Hepatocyte (in vitro differentiated cells): ENCODE data around the gene MREG.

ENCODE experiments used
- EZH2 ChIP-seq: fragments of 200-600 bp; sonication (generic); IDR thresholded peaks from 2 replicates; pipeline ENCODE4 v1.6.1; 2016; ENCODE audit warnings: antibody characterized with exemption, mild to moderate bottlenecking, borderline replicate concordance
- EZH2phosphoT487 ChIP-seq: fragments of 200-600 bp; sonication (generic); IDR thresholded peaks from one replicate; pipeline ENCODE4 v1.6.1; 2018; ENCODE audit warnings: antibody characterized with exemption, mild to moderate bottlenecking, low read depth, moderate library complexity; ENCODE audit not compliant: unreplicated experiment, severe bottlenecking
- TF ChIP-seq, protein P1 (sequence below): fragments of 200-600 bp; sonication (generic); IDR thresholded peaks from 2 replicates; pipeline ENCODE4 v1.5.1; 2016; ENCODE audit warnings: antibody characterized with exemption, mild to moderate bottlenecking; ENCODE audit not compliant: poor library complexity

DNA sequence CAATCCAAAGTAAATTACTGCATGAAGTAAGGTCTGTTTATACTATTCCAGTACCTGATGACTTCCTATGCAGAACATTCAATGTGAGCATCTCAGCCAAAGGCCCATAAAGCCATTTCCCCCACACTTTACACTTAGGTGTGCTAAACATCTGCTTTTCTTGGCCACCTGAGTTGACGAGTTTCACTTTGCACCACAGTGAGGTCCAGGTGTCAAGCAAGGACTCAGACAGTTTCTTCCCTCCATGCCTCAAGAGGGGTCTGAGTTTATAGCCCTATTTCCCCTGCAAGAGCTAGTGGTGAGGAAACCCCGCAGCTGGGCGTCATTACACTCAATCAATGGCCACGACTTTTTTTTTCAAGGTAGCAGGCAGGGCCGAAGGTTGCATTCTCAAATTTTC lies 107.7 kb downstream of the MREG start:
- TF ChIP-seq, protein P1, sequence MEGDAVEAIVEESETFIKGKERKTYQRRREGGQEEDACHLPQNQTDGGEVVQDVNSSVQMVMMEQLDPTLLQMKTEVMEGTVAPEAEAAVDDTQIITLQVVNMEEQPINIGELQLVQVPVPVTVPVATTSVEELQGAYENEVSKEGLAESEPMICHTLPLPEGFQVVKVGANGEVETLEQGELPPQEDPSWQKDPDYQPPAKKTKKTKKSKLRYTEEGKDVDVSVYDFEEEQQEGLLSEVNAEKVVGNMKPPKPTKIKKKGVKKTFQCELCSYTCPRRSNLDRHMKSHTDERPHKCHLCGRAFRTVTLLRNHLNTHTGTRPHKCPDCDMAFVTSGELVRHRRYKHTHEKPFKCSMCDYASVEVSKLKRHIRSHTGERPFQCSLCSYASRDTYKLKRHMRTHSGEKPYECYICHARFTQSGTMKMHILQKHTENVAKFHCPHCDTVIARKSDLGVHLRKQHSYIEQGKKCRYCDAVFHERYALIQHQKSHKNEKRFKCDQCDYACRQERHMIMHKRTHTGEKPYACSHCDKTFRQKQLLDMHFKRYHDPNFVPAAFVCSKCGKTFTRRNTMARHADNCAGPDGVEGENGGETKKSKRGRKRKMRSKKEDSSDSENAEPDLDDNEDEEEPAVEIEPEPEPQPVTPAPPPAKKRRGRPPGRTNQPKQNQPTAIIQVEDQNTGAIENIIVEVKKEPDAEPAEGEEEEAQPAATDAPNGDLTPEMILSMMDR = no peak
- TF ChIP-seq EZH2 (no peak), EZH2phosphoT487 (no peak)
